Occipital lobe (tissue), 2 donors: ENCODE results near the gene RABL2B. TPM values are rescaled to one million over a fixed set of nuclear protein-coding genes. Genes with fewer than 3 reads are reported as not detected.
"Not testable (repeated sequence)": the region's sequence is repeated elsewhere in the genome, so short reads cannot be mapped to it uniquely, and the experiment has no call there.

ENCODE experiments used
- DNase-seq: peaks from one replicate; lab custom pipeline; 2025; lab: John Stamatoyannopoulos, UW
- total RNA-seq: library from RNA; depleted of rRNA; stranded (reverse); fragments of >200 nt; gene quantifications from one replicate; pipeline ENCODE4 v1.2.3, GENCODE V29; 2014

The RABL2B gene
- total RNA-seq = 11.9 TPM

DNA sequence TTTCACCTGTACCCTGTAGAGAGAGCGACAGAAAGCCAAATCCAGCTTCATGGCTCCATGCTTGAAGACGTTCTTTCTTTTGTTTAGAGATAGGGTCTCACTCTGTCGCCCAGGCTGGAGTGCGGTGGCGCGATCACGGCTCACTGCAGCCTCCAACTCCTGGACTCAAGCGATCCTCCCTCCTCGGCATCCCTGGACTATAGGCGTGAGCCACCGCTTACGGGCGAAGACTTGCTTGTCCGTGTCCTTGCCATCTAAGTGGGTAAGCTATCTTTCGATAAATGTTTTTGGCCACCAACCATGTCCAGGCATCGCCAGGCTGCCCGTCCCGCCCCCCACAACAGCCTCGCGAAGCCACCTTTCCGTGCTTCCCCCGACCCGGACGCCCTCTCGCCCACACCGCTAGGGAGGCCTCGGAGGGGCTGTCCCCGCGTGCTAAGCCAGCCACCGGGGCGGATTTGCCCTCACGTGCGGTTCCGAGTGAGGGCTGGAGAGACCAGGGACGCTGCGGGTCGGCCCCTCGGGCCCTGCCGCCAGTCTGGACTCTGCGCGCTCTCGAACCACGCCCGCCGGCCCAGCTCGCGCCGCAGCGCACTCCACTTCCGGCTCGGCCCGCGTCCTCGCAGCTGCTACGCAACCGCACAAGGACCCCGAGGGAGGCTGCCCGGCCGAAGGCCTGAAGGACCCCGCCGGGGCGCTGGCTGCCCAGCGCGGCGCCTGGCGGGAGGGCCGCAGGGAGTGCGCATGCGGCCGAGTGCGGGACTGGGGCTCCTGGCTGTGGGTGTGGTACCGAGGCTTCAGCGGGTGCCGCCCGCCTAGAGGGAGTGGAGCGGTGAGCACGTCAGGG is at the start of gene RABL2B:
Gene RABL2B, minus strand, starts transcription at position 604 of the 847 bp plus-strand sequence. CDS start 1,342 bp downstream, outside the sequence.
- DNase-seq = peak; percentile 81

DNA sequence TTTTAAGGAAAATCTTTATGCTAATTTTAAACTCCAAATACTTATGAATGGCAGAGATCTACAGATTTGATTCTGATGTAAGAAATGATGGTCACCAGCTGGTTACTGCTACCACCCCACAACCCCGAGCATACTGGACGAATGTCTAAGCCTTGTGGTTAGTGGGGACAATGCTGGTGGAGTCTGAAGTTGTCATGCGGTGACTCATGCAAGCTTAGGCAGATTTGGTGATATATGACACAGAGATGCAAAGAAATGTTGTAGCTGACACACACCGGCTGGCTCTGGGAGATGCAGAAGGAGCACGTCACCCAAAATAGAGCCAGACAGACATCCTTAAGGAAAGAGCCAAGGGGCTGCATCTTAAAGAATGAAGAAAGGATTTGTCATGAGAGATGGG is 3.5 kb upstream of the RABL2B start:
- not testable (repeated sequence) for DNase-seq

DNA sequence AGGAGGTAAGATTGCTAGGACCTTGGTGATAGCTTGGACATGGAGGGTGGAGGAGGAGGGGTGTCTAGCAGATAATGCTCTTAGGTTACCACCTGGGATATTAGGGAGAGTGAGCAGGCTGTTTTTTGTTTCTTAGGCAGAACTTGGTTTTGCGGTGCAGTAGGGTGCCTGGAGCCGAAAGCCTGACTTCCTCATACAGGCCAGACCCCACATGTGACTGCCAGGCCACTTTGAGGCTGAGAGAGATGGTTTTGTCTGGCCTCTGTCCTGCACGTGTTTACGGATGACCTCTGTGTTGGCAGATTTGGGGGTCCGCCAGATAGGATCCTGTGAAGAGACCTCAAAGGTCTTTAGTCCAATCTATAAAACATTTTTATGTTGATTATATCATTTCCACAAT is 1.9 kb upstream of the RABL2B start:
- DNase-seq = not testable (repeated sequence)

GRCh38 chr22:50783880-50784276 is 442 bp upstream of the RABL2B start:
- DNase-seq = not testable (repeated sequence)

GRCh38 chr22:50782253-50782652 is 1.2 kb downstream of the RABL2B start:
- not testable (repeated sequence) for DNase-seq

DNA sequence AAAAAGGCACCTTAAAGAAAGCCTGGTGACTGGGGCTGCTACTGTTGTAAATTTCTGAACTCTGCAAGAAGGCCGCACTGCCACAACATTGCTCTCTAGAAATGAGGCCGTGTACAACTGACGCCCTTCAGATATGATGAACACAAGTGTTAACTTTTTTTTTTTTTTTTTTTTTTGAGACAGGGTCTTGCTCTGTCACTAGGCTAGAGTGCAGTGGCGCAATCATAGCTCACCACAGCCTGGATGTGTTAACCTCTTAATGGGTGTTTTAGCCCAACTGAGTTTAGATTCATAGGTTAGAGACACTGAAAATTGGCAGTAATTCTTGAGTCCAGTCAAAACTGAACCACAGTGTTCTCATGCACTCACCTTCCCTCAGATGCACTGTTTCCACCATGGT is 3.2 kb downstream of the RABL2B start:
- not testable (repeated sequence) for DNase-seq

- DNase-seq = not testable (repeated sequence)
Measured at GRCh38 chr22:50777631-50778030, 5.8 kb downstream of the RABL2B start.

- not testable (repeated sequence) for DNase-seq
Measured at GRCh38 chr22:50775132-50775531, 8.3 kb downstream of the RABL2B start.

DNA sequence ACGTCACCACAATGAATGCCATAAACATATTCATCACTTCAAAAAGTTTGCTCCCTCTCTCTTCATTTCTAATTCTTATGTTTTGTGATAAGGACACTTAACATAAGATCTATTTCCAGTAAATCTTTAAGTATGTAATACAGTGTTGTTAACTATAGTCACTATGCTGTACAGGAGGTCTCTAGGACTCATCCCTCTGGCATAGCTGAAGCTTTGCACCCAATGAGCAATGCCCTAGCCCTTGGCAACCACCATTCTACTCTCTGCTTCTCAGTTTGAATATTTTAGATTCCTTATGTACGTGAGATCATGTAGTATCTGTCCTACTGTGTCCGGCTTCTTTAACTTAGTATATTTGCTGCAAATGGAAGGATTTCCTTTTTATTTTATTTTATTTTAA is 19.1 kb downstream of the RABL2B start:
- not testable (repeated sequence) for DNase-seq

- not testable (repeated sequence) for DNase-seq
Measured at GRCh38 chr22:50761829-50762228, 21.6 kb downstream of the RABL2B start.

DNA sequence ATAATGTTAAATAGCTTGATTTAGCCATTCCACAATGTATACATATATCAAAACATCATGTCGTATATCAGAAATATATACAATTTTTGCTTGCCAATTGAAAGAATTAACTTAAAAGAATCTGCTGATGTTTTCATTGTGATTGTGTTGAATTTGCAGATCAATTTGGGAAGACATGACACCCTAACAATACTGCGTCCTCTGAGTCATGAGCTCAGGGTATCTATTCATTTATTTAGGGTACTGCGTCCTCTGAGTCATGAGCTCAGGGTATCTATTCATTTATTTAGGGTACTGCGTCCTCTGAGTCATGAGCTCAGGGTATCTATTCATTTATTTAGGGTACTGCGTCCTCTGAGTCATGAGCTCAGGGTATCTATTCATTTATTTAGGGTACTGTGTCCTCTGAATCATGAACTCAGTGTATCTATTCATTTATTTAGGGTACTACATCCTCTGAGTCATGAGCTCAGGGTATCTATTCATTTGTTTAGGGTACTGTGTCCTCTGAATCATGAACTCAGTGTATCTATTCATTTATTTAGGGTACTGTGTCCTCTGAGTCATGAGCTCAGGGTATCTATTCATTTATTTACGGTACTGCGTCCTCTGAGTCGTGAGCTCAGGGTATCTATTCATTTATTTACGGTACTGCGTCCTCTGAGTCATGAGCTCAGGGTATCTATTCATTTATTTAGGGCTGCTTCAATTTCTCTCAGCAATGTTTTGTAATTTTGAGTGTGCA is 23.7 kb downstream of the RABL2B start:
- not testable (repeated sequence) for DNase-seq

DNA sequence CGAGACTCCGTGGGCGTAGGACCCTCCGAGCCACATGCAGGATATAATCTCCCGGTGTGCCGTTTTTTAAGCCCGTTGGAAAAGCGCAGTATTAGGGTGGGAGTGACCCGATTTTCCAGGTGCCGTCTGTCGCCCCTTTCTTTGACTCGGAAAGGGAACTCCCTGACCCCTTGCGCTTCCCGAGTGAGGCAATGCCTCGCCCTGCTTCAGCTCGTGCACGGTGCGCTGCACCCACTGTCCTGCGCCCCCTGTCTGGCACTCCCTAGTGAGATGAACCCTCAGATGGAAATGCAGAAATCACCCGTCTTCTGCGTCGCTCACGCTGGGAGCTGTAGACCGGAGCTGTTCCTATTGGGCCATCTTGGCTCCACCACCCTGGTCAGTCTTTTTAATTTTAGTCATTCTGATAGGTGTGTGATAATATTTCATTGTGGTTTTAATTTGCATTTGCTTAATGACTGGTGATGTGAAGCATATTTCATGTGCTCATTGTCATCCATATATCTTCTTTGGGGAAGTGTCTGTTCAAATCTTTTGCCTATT is 26.4 kb downstream of the RABL2B start:
- DNase-seq = not testable (repeated sequence)

GRCh38 chr22:50756406-50756805 is 27.0 kb downstream of the RABL2B start:
- DNase-seq = not testable (repeated sequence)

DNA sequence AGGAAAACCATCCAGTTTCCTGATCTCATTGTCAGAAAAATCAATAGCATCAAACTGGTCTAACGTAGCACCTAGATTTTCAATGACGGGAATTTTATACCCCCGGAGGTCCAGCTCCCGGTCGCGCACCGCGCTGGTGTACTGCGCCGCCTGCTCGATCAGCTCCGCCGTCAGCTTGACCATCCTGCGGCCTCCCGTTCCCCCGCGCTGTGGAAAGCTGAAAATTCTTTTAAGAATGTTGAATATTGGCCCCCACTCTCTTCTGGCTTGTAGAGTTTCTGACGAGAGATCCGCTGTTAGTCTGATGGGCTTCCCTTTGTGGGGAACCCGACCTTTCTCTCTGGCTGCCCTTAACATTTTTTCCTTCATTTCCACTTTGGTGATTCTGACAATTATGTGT is 28.2 kb downstream of the RABL2B start:
- DNase-seq = not testable (repeated sequence)

GRCh38 chr22:50749302-50750074 is 33.9 kb downstream of the RABL2B start:
- not testable (repeated sequence) for DNase-seq

GRCh38 chr22:50748630-50749029 is 34.8 kb downstream of the RABL2B start:
- not testable (repeated sequence) for DNase-seq

GRCh38 chr22:50747521-50747920 is 35.9 kb downstream of the RABL2B start:
- not testable (repeated sequence) for DNase-seq

DNA sequence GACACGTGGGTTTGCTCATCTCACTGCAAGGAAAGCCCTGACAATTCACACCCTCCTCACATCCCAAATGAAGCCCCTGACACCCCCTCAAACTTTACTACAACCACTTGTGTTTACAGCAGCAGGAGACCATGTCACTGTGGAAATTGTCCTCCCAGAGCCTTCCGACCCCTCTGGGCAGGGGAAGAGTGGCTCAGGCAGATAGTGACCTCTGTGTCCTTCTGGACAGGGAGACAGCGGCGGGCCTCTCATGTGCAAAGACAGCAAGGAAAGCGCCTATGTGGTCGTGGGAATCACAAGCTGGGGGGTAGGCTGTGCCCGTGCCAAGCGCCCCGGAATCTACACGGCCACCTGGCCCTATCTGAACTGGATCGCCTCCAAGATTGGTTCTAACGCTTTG is 39.0 kb downstream of the RABL2B start:
- not testable (repeated sequence) for DNase-seq

GRCh38 chr22:50740714-50741113 is 42.7 kb downstream of the RABL2B start:
- DNase-seq = not testable (repeated sequence)

DNA sequence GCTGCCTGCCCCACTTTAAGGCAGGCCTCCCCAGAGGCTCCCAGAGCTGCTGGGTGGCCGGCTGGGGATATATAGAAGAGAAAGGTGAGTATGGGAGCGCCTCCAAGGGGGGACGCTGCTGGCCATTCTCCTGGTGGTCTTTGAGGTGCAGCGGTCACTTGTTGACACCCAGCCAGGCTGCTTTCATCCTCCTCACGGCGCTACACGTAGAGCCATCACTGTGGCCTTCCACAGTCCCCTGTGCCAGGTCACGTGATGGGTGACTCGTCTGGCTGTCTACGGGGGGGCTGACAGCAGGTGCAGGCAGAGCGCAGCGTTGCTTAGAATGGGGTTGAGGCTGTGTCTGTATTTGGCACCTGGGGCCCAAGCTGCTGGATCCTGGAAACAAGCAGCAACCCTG is 43.5 kb downstream of the RABL2B start:
- DNase-seq = no peak

GRCh38 chr22:50739279-50739691 is 44.2 kb downstream of the RABL2B start:
- DNase-seq = no peak
